ENCODE measurements around the gene KIAA1958. TPM values are rescaled to one million over a fixed set of nuclear protein-coding genes. Genes with fewer than 3 reads are reported as not detected.

The KIAA1958 gene
- total and polyA plus RNA-seq, 2 of the 4 experiments (the other 2 are of a cell fraction), result 0.65 to 1.8 TPM

GRCh38 chr9:112500842-112501241, 14.2 kb downstream of the KIAA1958 start:
- POLR2A ChIA-PET (ENCODE audit: unreplicated experiment), result no interaction called here
- DNase-seq (no peak), ATAC-seq (ENCODE audit: low read depth) (no peak)
- BruUV-seq (replicated peaks), result no TSS peak
- Histone ChIP-seq H2AK9ac (replicated peaks; ENCODE audit: low read depth, low read length, poor library complexity) (no peak overlapping the region), H3K27me3 (ENCODE audit: control insufficient read depth, insufficient read depth, low read length) (no peaks in the 10 kb centered on the region), H3K4me3 (ENCODE audit: insufficient read depth, low read depth, low read length) (no peak overlapping the region), H2AFZ (replicated peaks; ENCODE audit: low read length, poor library complexity) (no peak overlapping the region), H4K5ac (ENCODE audit: low read depth, low read length) (no peak overlapping the region), H4K20me1 (ENCODE audit: insufficient read depth, low read length) (no peaks in the 10 kb centered on the region), H3K14ac (replicated peaks; ENCODE audit: low read depth, low read length) (no peak overlapping the region), H3K79me1 (ENCODE audit: low read depth in 1 of 2, low read length in 2 of 2) (no peaks in the 10 kb centered on the region), H4K91ac (ENCODE audit: insufficient read depth, low read depth, low read length) (no peak overlapping the region), H3K9me1 (ENCODE audit: insufficient read depth, low read length) (no peaks in the 10 kb centered on the region), H3K27ac (ENCODE audit: insufficient read depth, low read length) (no peak overlapping the region), H3K9ac (ENCODE audit: low read depth, low read length) (no peak overlapping the region), H2BK20ac (ENCODE audit: low read depth, low read length) (no peak overlapping the region), H3K4me1 (ENCODE audit: control insufficient read depth, insufficient read depth, low read length) (no peaks in the 10 kb centered on the region; the same call in 1 of the 2 replicates), H2BK15ac (ENCODE audit: low read depth, low read length) (no peak overlapping the region), H3K23ac (ENCODE audit: low read depth, low read length) (no peak overlapping the region), H3K56ac (ENCODE audit: extremely low read depth, insufficient read depth, low read length) (no peak overlapping the region), H3K9me3 (ENCODE audit: control insufficient read depth, insufficient read depth, low read length) (no peaks in the 10 kb centered on the region), H2BK5ac (ENCODE audit: low read depth, low read length, poor library complexity, severe bottlenecking) (no peak overlapping the region), H3K4me2 (ENCODE audit: low read depth, low read length) (no peak overlapping the region), H3K18ac (ENCODE audit: low read depth, low read length) (no peak overlapping the region), H2BK120ac (ENCODE audit: low read depth, low read length) (no peak overlapping the region), H2AK5ac (ENCODE audit: low read depth, low read length) (no peak overlapping the region), H4K8ac (ENCODE audit: low read depth in 2 of 2, low read length in 2 of 2) (no peak overlapping the region), H3K36me3 (ENCODE audit: control insufficient read depth, insufficient read depth, low read length) (no peaks in the 10 kb centered on the region), H3K4ac (ENCODE audit: low read depth, low read length) (no peak overlapping the region)
- in situ Hi-C loops (cut with MboI; ENCODE audit: low sequenced_read_pairs) (no loop called here), intact Hi-C loops (cut with micrococcal nuclease) (no loop called here), dilution Hi-C loops (cut with HindIII; ENCODE audit: low sequenced_read_pairs, unreplicated experiment) (no loop called here)
- CTCF ChIA-PET, result no interaction called here
- whole genome bisulfite sequencing, 2 experiments (ENCODE audit: extremely low coverage in 2 of 2, insufficient read length in 1 of 2), result no CpG with 5 or more reads among the region's 2 CpGs
- TF ChIP-seq SMC3 (IDR thresholded peaks at IDR 0.05; ENCODE audit: low read depth, low read length), result no peak
- TF ChIP-seq MXI1 (IDR thresholded peaks at IDR 0.05; ENCODE audit: borderline replicate concordance, low read depth, low read length), result no peak
- no peak for TF ChIP-seq CEBPB (IDR thresholded peaks at IDR 0.05; ENCODE audit: low read depth, low read length)
- TF ChIP-seq MAZ (IDR thresholded peaks at IDR 0.05; ENCODE audit: borderline replicate concordance, low read depth, low read length), result no peak
- TF ChIP-seq USF2 (IDR thresholded peaks at IDR 0.05; ENCODE audit: low read depth, low read length), result no peak
- TF ChIP-seq RAD21 (IDR thresholded peaks at IDR 0.05; ENCODE audit: low read length), result no peak
